HepG2 (cell line): ENCODE measurements around the gene PHTF1. TPM values are rescaled to one million over a fixed set of nuclear protein-coding genes. Genes with fewer than 3 reads are reported as not detected.

ENCODE experiments used
- AHR ChIP-seq: IDR thresholded peaks from 2 replicates; pipeline ENCODE4 v1.6.1; 2018; ENCODE audit warnings: missing genetic modification reagents, missing compliant biosample characterization
- FOXA1 ChIP-seq, 2 experiments: fragments of 450-650 bp in 1 of 2; sonication (generic) in 1 of 2; formaldehyde crosslinking in 1 of 2; IDR thresholded peaks; 2 replicates each; pipeline versions ENCODE4 v1.4.0 to v1.6.1; 2016 to 2020; ENCODE audit warnings: missing genetic modification reagents in 1 of 2
- GTF3A ChIP-seq: sonication (generic); formaldehyde crosslinking; conservative IDR thresholded peaks from 2 replicates; pipeline ENCODE4 v1.4.0; 2020; ENCODE audit warnings: mild to moderate bottlenecking, missing genetic modification reagents
- KAT7 ChIP-seq: IDR thresholded peaks from 2 replicates; pipeline ENCODE4 v1.6.1; 2018; ENCODE audit warnings: borderline replicate concordance, missing compliant biosample characterization
- MED13 ChIP-seq: sonication (generic); formaldehyde crosslinking; IDR thresholded peaks from 2 replicates; pipeline ENCODE4 v1.5.0; 2020; ENCODE audit warnings: missing genetic modification reagents
- RCOR2 ChIP-seq: IDR thresholded peaks from 2 replicates; pipeline ENCODE4 v1.6.1; 2016; ENCODE audit warnings: missing biosample characterization, missing genetic modification reagents
- SMARCE1 ChIP-seq: fragments of 450-650 bp; IDR thresholded peaks from 2 replicates; pipeline ENCODE4 v1.6.1; 2017; ENCODE audit warnings: borderline replicate concordance
- TEAD2 ChIP-seq: sonication (generic); formaldehyde crosslinking; IDR thresholded peaks from 2 replicates; pipeline ENCODE4 v1.9.0; 2021; ENCODE audit warnings: missing genetic modification reagents
- ZNF777 ChIP-seq: sonication (generic); formaldehyde crosslinking; IDR thresholded peaks from 2 replicates; pipeline ENCODE4 v1.4.0; 2020; ENCODE audit warnings: missing genetic modification reagents
- ZNF816 ChIP-seq: sonication (generic); formaldehyde crosslinking; IDR thresholded peaks from 2 replicates; pipeline ENCODE4 v1.8.0; 2022; ENCODE audit warnings: missing genetic modification reagents, mild to moderate bottlenecking, borderline replicate concordance
- ZNF879 ChIP-seq: sonication (generic); formaldehyde crosslinking; IDR thresholded peaks from 2 replicates; pipeline ENCODE4 v1.8.1; 2023; ENCODE audit warnings: missing genetic modification reagents
- polyA plus RNA-seq, 8 experiments: library from polyadenylated mRNA; depleted of rRNA in 3 of 8; stranded (reverse) in 7 of 8; unstranded in 1 of 8; fragments of >200 nt; fragmentation: Illumina TruSeq in 4 of 8; extraction: Trizol in 4 of 8; gene quantifications; 2 replicates each; pipeline versions ENCODE4 v1.2.1 to v1.2.3, GENCODE V29; 2011 to 2016; ENCODE audit warnings: low read depth in 4 of 8, missing spikeins in 1 of 8, mixed read lengths in 1 of 8; ENCODE audit not compliant: insufficient read depth in 1 of 8
- total RNA-seq, 5 experiments: library from RNA; depleted of rRNA; stranded (reverse); fragments of >200 nt; fragmentation: Illumina TruSeq; extraction: Trizol; gene quantifications; 2 replicates each; pipeline ENCODE4 v1.2.3, GENCODE V29; 2016; ENCODE audit warnings: low read depth in 1 of 5
- TF ChIP-seq, protein P1 (sequence below): sonication (generic); formaldehyde crosslinking; IDR thresholded peaks from 2 replicates; pipeline ENCODE4 v1.8.1; 2023; ENCODE audit warnings: mild to moderate bottlenecking, missing genetic modification reagents, borderline replicate concordance
- TF ChIP-seq, protein P2 (sequence below): sonication (generic); formaldehyde crosslinking; IDR thresholded peaks from 2 replicates; pipeline ENCODE4 v1.5.1; 2020; ENCODE audit warnings: mild to moderate bottlenecking, moderate library complexity, missing genetic modification reagents
- TF ChIP-seq, protein P3 (sequence below): IDR thresholded peaks from 2 replicates; pipeline ENCODE4 v1.6.1; 2018; ENCODE audit warnings: missing genetic modification reagents
- TF ChIP-seq, protein P4 (sequence below): sonication (generic); formaldehyde crosslinking; IDR thresholded peaks from 2 replicates; pipeline ENCODE4 v1.5.1; 2020; ENCODE audit warnings: missing genetic modification reagents, mild to moderate bottlenecking, borderline replicate concordance
- TF ChIP-seq, protein P5 (sequence below): sonication (generic); formaldehyde crosslinking; IDR thresholded peaks from 2 replicates; pipeline ENCODE4 v1.5.1; 2020; ENCODE audit warnings: mild to moderate bottlenecking, missing genetic modification reagents, moderate library complexity
- TF ChIP-seq, protein P6 (sequence below), 2 experiments: IDR thresholded peaks; 2 replicates each; pipeline ENCODE4 v1.6.1; 2011 to 2012; ENCODE audit warnings: low read length in 2 of 2, borderline replicate concordance in 1 of 2, low read depth in 1 of 2, mild to moderate bottlenecking in 1 of 2, moderate library complexity in 1 of 2

Gene PHTF1
- total and polyA plus RNA-seq, 2 of the 13 experiments (the other 11 are each of a cell fraction or from before 2014, with no cell fraction given): 5.0 to 19.7 TPM

DNA sequence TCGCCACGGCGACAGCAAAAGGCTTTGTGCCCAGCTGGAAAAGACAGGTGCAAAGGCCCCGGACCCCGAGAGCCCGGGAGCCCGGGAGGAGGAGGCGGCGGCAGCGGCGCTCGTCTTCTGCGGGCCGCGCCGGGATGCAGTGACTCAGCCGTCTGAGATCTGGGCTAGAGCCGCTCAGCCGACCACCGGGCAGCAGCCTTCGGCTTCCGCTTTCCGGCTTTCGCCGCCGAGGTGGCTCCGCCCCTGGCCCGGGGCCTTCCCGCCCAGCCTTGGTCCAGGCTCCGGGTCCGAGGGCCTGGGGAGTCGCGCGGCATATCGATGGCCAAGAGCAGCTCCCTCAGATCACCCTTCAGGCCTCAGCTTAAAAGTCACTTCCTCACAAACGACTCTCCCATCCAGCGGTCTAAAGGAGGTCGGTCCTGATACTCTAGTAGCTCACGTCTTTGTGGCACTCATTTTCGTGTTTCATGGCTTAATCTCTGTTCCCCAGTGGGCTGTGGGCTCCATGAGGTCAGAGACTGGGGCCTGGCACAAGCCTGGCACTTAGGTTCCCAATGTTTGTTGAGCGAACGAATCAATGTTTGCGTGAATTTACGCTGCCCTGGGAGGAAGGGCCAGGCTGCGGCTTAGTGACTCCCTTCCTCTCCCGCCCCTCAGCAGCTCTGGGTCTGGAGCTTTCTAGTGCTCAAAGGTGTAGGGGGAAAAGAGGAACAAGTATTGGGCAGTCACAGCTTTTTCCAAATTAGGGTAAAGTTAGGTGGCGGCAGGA, at the start of gene PHTF1 (continued):
- TF ChIP-seq, protein P1, sequence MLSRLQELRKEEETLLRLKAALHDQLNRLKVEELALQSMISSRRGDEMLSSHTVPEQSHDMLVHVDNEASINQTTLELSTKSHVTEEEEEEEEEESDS (CRISPR knock-in tag): no peak
- TF ChIP-seq, protein P2, sequence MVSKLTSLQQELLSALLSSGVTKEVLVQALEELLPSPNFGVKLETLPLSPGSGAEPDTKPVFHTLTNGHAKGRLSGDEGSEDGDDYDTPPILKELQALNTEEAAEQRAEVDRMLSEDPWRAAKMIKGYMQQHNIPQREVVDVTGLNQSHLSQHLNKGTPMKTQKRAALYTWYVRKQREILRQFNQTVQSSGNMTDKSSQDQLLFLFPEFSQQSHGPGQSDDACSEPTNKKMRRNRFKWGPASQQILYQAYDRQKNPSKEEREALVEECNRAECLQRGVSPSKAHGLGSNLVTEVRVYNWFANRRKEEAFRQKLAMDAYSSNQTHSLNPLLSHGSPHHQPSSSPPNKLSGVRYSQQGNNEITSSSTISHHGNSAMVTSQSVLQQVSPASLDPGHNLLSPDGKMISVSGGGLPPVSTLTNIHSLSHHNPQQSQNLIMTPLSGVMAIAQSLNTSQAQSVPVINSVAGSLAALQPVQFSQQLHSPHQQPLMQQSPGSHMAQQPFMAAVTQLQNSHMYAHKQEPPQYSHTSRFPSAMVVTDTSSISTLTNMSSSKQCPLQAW (CRISPR knock-in tag): peak; percentile 66; the same call in 1 of the 2 replicates
- TF ChIP-seq, protein P3, sequence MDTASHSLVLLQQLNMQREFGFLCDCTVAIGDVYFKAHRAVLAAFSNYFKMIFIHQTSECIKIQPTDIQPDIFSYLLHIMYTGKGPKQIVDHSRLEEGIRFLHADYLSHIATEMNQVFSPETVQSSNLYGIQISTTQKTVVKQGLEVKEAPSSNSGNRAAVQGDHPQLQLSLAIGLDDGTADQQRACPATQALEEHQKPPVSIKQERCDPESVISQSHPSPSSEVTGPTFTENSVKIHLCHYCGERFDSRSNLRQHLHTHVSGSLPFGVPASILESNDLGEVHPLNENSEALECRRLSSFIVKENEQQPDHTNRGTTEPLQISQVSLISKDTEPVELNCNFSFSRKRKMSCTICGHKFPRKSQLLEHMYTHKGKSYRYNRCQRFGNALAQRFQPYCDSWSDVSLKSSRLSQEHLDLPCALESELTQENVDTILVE (CRISPR knock-in tag): peak; percentile 70
- TF ChIP-seq MED13 (CRISPR knock-in tag) (no peak; the same call in 1 of the 2 replicates), GTF3A (CRISPR knock-in tag) (no peak), RCOR2 (no peak), ZNF816 (CRISPR knock-in tag) (peak; percentile 86), TEAD2 (CRISPR knock-in tag) (no peak), ZNF879 (CRISPR knock-in tag) (peak; percentile 70; the same call in 1 of the 2 replicates), AHR (CRISPR knock-in tag) (no peak), ZNF777 (CRISPR knock-in tag) (peak; percentile 81), SMARCE1 (no peak), FOXA1 (IDR thresholded peaks at IDR 0.05) (no peak), FOXA1 (CRISPR knock-in tag; IDR thresholded peaks at IDR 0.05) (no peak), KAT7 (CRISPR knock-in tag) (peak; percentile 52; the same call in 1 of the 2 replicates)
- TF ChIP-seq, protein P4, sequence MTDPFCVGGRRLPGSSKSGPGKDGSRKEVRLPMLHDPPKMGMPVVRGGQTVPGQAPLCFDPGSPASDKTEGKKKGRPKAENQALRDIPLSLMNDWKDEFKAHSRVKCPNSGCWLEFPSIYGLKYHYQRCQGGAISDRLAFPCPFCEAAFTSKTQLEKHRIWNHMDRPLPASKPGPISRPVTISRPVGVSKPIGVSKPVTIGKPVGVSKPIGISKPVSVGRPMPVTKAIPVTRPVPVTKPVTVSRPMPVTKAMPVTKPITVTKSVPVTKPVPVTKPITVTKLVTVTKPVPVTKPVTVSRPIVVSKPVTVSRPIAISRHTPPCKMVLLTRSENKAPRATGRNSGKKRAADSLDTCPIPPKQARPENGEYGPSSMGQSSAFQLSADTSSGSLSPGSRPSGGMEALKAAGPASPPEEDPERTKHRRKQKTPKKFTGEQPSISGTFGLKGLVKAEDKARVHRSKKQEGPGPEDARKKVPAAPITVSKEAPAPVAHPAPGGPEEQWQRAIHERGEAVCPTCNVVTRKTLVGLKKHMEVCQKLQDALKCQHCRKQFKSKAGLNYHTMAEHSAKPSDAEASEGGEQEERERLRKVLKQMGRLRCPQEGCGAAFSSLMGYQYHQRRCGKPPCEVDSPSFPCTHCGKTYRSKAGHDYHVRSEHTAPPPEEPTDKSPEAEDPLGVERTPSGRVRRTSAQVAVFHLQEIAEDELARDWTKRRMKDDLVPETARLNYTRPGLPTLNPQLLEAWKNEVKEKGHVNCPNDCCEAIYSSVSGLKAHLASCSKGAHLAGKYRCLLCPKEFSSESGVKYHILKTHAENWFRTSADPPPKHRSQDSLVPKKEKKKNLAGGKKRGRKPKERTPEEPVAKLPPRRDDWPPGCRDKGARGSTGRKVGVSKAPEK (CRISPR knock-in tag): no peak
- TF ChIP-seq, protein P5, sequence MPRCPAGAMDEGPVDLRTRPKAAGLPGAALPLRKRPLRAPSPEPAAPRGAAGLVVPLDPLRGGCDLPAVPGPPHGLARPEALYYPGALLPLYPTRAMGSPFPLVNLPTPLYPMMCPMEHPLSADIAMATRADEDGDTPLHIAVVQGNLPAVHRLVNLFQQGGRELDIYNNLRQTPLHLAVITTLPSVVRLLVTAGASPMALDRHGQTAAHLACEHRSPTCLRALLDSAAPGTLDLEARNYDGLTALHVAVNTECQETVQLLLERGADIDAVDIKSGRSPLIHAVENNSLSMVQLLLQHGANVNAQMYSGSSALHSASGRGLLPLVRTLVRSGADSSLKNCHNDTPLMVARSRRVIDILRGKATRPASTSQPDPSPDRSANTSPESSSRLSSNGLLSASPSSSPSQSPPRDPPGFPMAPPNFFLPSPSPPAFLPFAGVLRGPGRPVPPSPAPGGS (CRISPR knock-in tag): no peak
- TF ChIP-seq, protein P6, sequence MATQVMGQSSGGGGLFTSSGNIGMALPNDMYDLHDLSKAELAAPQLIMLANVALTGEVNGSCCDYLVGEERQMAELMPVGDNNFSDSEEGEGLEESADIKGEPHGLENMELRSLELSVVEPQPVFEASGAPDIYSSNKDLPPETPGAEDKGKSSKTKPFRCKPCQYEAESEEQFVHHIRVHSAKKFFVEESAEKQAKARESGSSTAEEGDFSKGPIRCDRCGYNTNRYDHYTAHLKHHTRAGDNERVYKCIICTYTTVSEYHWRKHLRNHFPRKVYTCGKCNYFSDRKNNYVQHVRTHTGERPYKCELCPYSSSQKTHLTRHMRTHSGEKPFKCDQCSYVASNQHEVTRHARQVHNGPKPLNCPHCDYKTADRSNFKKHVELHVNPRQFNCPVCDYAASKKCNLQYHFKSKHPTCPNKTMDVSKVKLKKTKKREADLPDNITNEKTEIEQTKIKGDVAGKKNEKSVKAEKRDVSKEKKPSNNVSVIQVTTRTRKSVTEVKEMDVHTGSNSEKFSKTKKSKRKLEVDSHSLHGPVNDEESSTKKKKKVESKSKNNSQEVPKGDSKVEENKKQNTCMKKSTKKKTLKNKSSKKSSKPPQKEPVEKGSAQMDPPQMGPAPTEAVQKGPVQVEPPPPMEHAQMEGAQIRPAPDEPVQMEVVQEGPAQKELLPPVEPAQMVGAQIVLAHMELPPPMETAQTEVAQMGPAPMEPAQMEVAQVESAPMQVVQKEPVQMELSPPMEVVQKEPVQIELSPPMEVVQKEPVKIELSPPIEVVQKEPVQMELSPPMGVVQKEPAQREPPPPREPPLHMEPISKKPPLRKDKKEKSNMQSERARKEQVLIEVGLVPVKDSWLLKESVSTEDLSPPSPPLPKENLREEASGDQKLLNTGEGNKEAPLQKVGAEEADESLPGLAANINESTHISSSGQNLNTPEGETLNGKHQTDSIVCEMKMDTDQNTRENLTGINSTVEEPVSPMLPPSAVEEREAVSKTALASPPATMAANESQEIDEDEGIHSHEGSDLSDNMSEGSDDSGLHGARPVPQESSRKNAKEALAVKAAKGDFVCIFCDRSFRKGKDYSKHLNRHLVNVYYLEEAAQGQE (IDR thresholded peaks at IDR 0.05; ENCODE audit: borderline replicate concordance in 1 of 2, low read depth in 1 of 2, low read length in 2 of 2): no peak; a peak in 1 of 4 replicates
